OCI-LY7 (cell line): Measurements from ENCODE around the gene DHRSX. TPM values are rescaled to one million over a fixed set of nuclear protein-coding genes. Genes with fewer than 3 reads are reported as not detected.
A peak's percentile ranks its signal among the peaks of the same experiment; 100 is the strongest.

Experiments used
- BruUV-seq: library from RNA; stranded (reverse); fragments of 400-500 nt; replicated peaks from 2 replicates; lab custom pipeline; 2021; lab: Mats Ljungman, UMichigan
- CTCF ChIA-PET: fragments of 300-600 bp; sonication (Branson Sonifier 250); formaldehyde crosslinking; loops from one replicate; lab custom pipeline; 2022; ENCODE audit warnings: antibody characterized with exemption; ENCODE audit not compliant: unreplicated experiment; lab: Charles Lee
- POLR2A ChIA-PET: fragments of 300-600 bp; sonication (Branson Sonifier 250); formaldehyde crosslinking; loops from one replicate; lab custom pipeline; 2022; ENCODE audit warnings: antibody characterized with exemption; lab: Charles Lee
- DNase-seq: peaks from one replicate; pipeline ENCODE4 v3.0.0-alpha.2; 2015; ENCODE audit warnings: low spot score
- H2AFZ ChIP-seq: fragments of 200-600 bp; sonication (generic), shearing (Covaris generic); 2 replicates; pipeline ENCODE4 v1.6.1; 2014; ENCODE audit warnings: mild to moderate bottlenecking, antibody characterized with exemption, low read length, moderate library complexity
- H3K27ac ChIP-seq: fragments of 200-600 bp; sonication (generic); 2 replicates; pipeline ENCODE4 v1.5.1; 2014; ENCODE audit warnings: mixed run types, low read depth, mild to moderate bottlenecking, moderate library complexity, low read length, inconsistent platforms; ENCODE audit not compliant: poor library complexity, severe bottlenecking
- H3K36me3 ChIP-seq: fragments of 200-600 bp; sonication (generic); 2 replicates; pipeline ENCODE4 v1.6.1; 2014; ENCODE audit warnings: mild to moderate bottlenecking, antibody characterized with exemption, low read length, moderate library complexity, mixed read lengths; ENCODE audit not compliant: insufficient read depth
- H3K4me1 ChIP-seq: fragments of 200-600 bp; sonication (generic); 2 replicates; pipeline ENCODE4 v1.5.1; 2014; ENCODE audit warnings: mild to moderate bottlenecking, low read length; ENCODE audit not compliant: insufficient read depth, poor library complexity, severe bottlenecking
- H3K4me2 ChIP-seq: fragments of 200-600 bp; sonication (generic); 2 replicates; pipeline ENCODE4 v1.6.1; 2014; ENCODE audit warnings: mild to moderate bottlenecking, low read length
- H3K4me3 ChIP-seq: fragments of 200-600 bp; sonication (generic); 2 replicates; pipeline ENCODE4 v1.5.1; 2014; ENCODE audit warnings: mild to moderate bottlenecking, low read depth, low read length; ENCODE audit not compliant: poor library complexity, severe bottlenecking
- H3K79me2 ChIP-seq: fragments of 200-600 bp; sonication (generic); 2 replicates; pipeline ENCODE4 v1.6.1; 2016; ENCODE audit warnings: low read depth, mild to moderate bottlenecking, low read length, moderate library complexity, mixed read lengths; ENCODE audit not compliant: insufficient read depth
- H3K9me2 ChIP-seq: fragments of 200-600 bp; sonication (generic); 2 replicates; pipeline ENCODE4 v1.6.1; 2016; ENCODE audit warnings: mild to moderate bottlenecking, low read length, mixed read lengths; ENCODE audit not compliant: insufficient read depth
- H3K9me3 ChIP-seq: fragments of 200-600 bp; sonication (generic); 2 replicates; pipeline ENCODE4 v1.6.1; 2014; ENCODE audit warnings: mild to moderate bottlenecking, mixed run types, low read length, mixed read lengths
- H4K20me1 ChIP-seq: fragments of 200-600 bp; sonication (generic); 2 replicates; pipeline ENCODE4 v1.6.1; 2014; ENCODE audit warnings: mild to moderate bottlenecking, antibody characterized with exemption, low read length, moderate library complexity, mixed read lengths; ENCODE audit not compliant: insufficient read depth
- CTCF ChIP-seq: fragments of 200-600 bp; sonication (generic); conservative IDR thresholded peaks from 2 replicates; pipeline ENCODE4 v1.5.1; 2014; ENCODE audit warnings: mild to moderate bottlenecking, antibody characterized with exemption, low read length, moderate library complexity, mixed read lengths
- EZH2phosphoT487 ChIP-seq: fragments of 200-600 bp; sonication (generic); IDR thresholded peaks from 2 replicates; pipeline ENCODE4 v1.6.1; 2018; ENCODE audit warnings: low read depth, borderline replicate concordance, mild to moderate bottlenecking, mixed run types, antibody characterized with exemption, low read length, moderate library complexity, mixed read lengths
- intact Hi-C: fragments of 100-400 bp; cut with micrococcal nuclease; formaldehyde crosslinking; loops from one replicate; pipeline ENCODE4 v1.10.0; 2022; ENCODE audit not compliant: unreplicated experiment
- total RNA-seq, 2 experiments: library from RNA; depleted of rRNA in 1 of 2; stranded (reverse); fragments of >200 nt in 1 of 2; shearing (Covaris generic) in 1 of 2; gene quantifications; 2 replicates each; pipeline ENCODE4 v1.2.3, GENCODE V29; 2014 to 2022

The DHRSX gene
- total RNA-seq, 2 experiments from 2014 or later, result 25.2 to 30.9 TPM

- Histone ChIP-seq H2AFZ (no peak overlapping the region), H3K36me3 (peaks cover 42% of the 10 kb centered on the region), H3K4me1 (peaks cover 53% of the 10 kb centered on the region), H3K9me2 (no peaks in the 10 kb centered on the region), H3K79me2 (peaks cover 72% of the 10 kb centered on the region), H3K27ac (peak overlapping the region; percentile 71), H3K4me3 (peak overlapping the region; percentile 86), H3K9me3 (no peaks in the 10 kb centered on the region), H3K4me2 (peak overlapping the region; percentile 86), H4K20me1 (peaks cover 14% of the 10 kb centered on the region; the same call in 1 of the 2 replicates)
- CTCF ChIA-PET, result no interaction called here
- TF ChIP-seq CTCF (no peak), EZH2phosphoT487 (no peak)
- BruUV-seq, result no TSS peak
- POLR2A ChIA-PET, result no interaction called here
- intact Hi-C loops, result no loop called here
- DNase-seq, result no peak
Observed at GRCh38 chrX:2497961-2498780, 2.6 kb downstream of the DHRSX start.

- intact Hi-C loops, result no loop called here
- peaks cover 90% of the 10 kb centered on the region for H3K79me2 ChIP-seq
- H3K36me3 ChIP-seq, result peaks cover 44% of the 10 kb centered on the region
- POLR2A ChIA-PET, result no interaction called here
- no peaks in the 10 kb centered on the region for H3K9me3 ChIP-seq
- CTCF ChIA-PET, result no interaction called here
- H3K27ac ChIP-seq, result no peak overlapping the region
- DNase-seq, result no peak
- BruUV-seq, result no TSS peak
- H3K4me3 ChIP-seq, result no peak overlapping the region
- TF ChIP-seq EZH2phosphoT487, result no peak
- no peak overlapping the region for H2AFZ ChIP-seq
- peaks cover 14% of the 10 kb centered on the region; the same call in 1 of the 2 replicates for H4K20me1 ChIP-seq
- H3K4me2 ChIP-seq, result no peak overlapping the region
- peaks cover 57% of the 10 kb centered on the region for H3K4me1 ChIP-seq
- no peaks in the 10 kb centered on the region for H3K9me2 ChIP-seq
Observed at GRCh38 chrX:2495595-2495994, 5.2 kb downstream of the DHRSX start.

- no peaks in the 10 kb centered on the region for H3K9me3 ChIP-seq
- intact Hi-C loops, result no loop called here
- TF ChIP-seq EZH2phosphoT487 (no peak), CTCF (no peak)
- peaks cover 3% of the 10 kb centered on the region; the same call in 1 of the 2 replicates for H4K20me1 ChIP-seq
- H3K4me3 ChIP-seq, result no peak overlapping the region
- DNase-seq, result no peak
- CTCF ChIA-PET, result no interaction called here
- H3K4me1 ChIP-seq, result peaks cover 34% of the 10 kb centered on the region
- peaks cover 63% of the 10 kb centered on the region for H3K79me2 ChIP-seq
- peak overlapping the region; percentile 46 for H3K4me2 ChIP-seq
- BruUV-seq, result no TSS peak
- H3K9me2 ChIP-seq, result no peaks in the 10 kb centered on the region
- H3K36me3 ChIP-seq, result peaks cover 54% of the 10 kb centered on the region
- H3K27ac ChIP-seq, result peak overlapping the region; percentile 65
- POLR2A ChIA-PET, result no interaction called here
- no peak overlapping the region for H2AFZ ChIP-seq
Observed at GRCh38 chrX:2492531-2493218, 8.1 kb downstream of the DHRSX start.
